Left renal cortex interstitium (tissue), 4 donors: ENCODE measurements around the gene CCS. TPM values are rescaled to one million over a fixed set of nuclear protein-coding genes. Genes with fewer than 3 reads are reported as not detected.
"Not testable (repeated sequence)": the region's sequence is repeated elsewhere in the genome, so short reads cannot be mapped to it uniquely, and the experiment has no call there.

Source experiments
- DNase-seq, 4 donors: peaks; one replicate each; pipeline ENCODE4 v3.0.0-alpha.2; 2013; ENCODE audit warnings: low read depth in 4 of 4, low spot score in 2 of 4, missing footprints in 1 of 4
- polyA plus RNA-seq, 4 donors: library from polyadenylated mRNA; unstranded; fragments of 120-200 nt; gene quantifications; one replicate each; pipeline ENCODE4 v1.2.1, GENCODE V29; 2013; ENCODE audit not compliant: insufficient read length in 4 of 4

CCS gene
- polyA plus RNA-seq, 4 donors: 39.1 to 78.2 (median 64.9) TPM

- no peak for DNase-seq
Observed at GRCh38 chr11:66624450-66624849, 31.5 kb downstream of the CCS start.

GRCh38 chr11:66625041-66625751 is 32.2 kb downstream of the CCS start:
- DNase-seq: no peak

- DNase-seq: no peak
Observed at GRCh38 chr11:66625752-66626149, 32.8 kb downstream of the CCS start.

- no peak for DNase-seq
Observed at GRCh38 chr11:66626382-66626781, 33.4 kb downstream of the CCS start.

GRCh38 chr11:66626926-66627325 is 33.9 kb downstream of the CCS start:
- no peak for DNase-seq

- DNase-seq: no peak
Observed at GRCh38 chr11:66628061-66628603, 35.1 kb downstream of the CCS start.

- no peak for DNase-seq
Observed at GRCh38 chr11:66629356-66629755, 36.4 kb downstream of the CCS start.

- DNase-seq: no peak
Observed at GRCh38 chr11:66631883-66632282, 38.9 kb downstream of the CCS start.

- no peak for DNase-seq
Observed at GRCh38 chr11:66632952-66633351, 40.0 kb downstream of the CCS start.

- no peak for DNase-seq
Observed at GRCh38 chr11:66636411-66636810, 43.4 kb downstream of the CCS start.

- no peak for DNase-seq
Observed at GRCh38 chr11:66637557-66638176, 44.7 kb downstream of the CCS start.

GRCh38 chr11:66638177-66639065 is 45.4 kb downstream of the CCS start, which contains the start of gene RBM4:
Gene RBM4, plus strand, starts transcription at chr11:66638703. Its CDS starts 1,009 bp downstream, at chr11:66639712.
- DNase-seq: peak; percentile 99 to 100 (median 100)

- peak in 3 of 4 donors; percentile 33 to 69 (median 44) for DNase-seq
Observed at GRCh38 chr11:66639066-66639813, 46.3 kb downstream of the CCS start.

GRCh38 chr11:66639814-66640340 is 46.9 kb downstream of the CCS start:
- DNase-seq: not testable (repeated sequence)

- no peak for DNase-seq
Observed at GRCh38 chr11:66641834-66642233, 48.8 kb downstream of the CCS start.

GRCh38 chr11:66643745-66644437 is 50.9 kb downstream of the CCS start:
- no peak for DNase-seq

GRCh38 chr11:66646828-66647227 is 53.8 kb downstream of the CCS start:
- no peak for DNase-seq

GRCh38 chr11:66649903-66650302 is 56.9 kb downstream of the CCS start:
- no peak for DNase-seq

- no peak for DNase-seq
Observed at GRCh38 chr11:66651016-66651415, 58.0 kb downstream of the CCS start.
